Measurements from ENCODE around the gene KCNMB2.
"Not testable (repeated sequence)": the region's sequence is repeated elsewhere in the genome, so short reads cannot be mapped to it uniquely, and the experiment has no call there.

KCNMB2 gene

GRCh38 chr3:178520451-178520850 is 15.8 kb upstream of the KCNMB2 start:
- FAIRE-seq = no peak

DNA sequence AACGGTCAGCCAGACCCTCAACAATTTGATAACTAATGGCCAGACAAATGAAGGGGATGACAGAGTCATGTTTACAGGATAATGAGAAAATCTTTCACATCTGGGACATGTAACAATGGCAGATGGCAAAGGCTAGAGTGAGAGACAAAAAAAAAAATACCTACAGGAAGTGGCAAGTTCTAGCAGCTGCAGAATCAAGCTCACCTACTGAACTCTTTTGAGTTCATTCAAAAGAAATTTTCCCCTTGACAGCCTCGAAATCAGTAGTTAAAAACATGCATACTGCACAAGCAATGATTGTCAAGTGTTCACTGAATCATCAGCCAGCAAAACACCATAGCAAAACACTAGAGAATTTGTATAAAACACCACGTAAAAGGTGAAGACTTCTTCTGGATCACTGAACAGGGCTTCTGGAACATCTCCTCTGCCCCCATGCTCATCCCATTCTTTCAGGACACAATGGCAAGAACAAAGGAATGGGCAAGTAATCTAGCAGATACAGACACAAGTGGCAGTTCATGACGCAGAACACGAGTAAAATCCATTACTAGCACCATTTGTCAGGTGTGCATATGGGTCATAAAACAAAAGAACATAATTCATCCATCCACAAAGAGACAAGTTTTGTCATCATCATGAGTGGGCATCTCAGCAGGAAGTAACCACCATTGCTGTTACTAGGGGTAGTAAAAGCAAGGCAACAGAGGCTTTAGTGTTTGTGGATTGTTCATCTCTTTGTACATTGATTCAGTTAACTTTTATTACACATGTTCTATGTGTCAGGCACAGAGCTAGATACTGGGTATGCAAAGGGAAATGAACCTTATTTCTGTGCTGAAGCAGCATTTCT is 13.8 kb upstream of the KCNMB2 start:
- no peak for FAIRE-seq

GRCh38 chr3:178525251-178525650 is 11.0 kb upstream of the KCNMB2 start:
- no peak for FAIRE-seq

GRCh38 chr3:178526291-178526690 is 9.9 kb upstream of the KCNMB2 start:
- FAIRE-seq = no peak

GRCh38 chr3:178527981-178528380 is 8.3 kb upstream of the KCNMB2 start:
- no peak for FAIRE-seq

- no peak for FAIRE-seq
These were observed 6.5 kb upstream of the KCNMB2 start for GRCh38 chr3:178529606-178530225.

- no peak for FAIRE-seq
These were observed 3.8 kb upstream of the KCNMB2 start for GRCh38 chr3:178532476-178532875.

GRCh38 chr3:178537122-178537705 is 978 bp downstream of the KCNMB2 start:
- FAIRE-seq = no peak

- no peak for FAIRE-seq
These were observed 1.8 kb downstream of the KCNMB2 start for GRCh38 chr3:178538056-178538455.

- FAIRE-seq = no peak
These were observed 3.9 kb downstream of the KCNMB2 start for GRCh38 chr3:178540184-178540583.

DNA sequence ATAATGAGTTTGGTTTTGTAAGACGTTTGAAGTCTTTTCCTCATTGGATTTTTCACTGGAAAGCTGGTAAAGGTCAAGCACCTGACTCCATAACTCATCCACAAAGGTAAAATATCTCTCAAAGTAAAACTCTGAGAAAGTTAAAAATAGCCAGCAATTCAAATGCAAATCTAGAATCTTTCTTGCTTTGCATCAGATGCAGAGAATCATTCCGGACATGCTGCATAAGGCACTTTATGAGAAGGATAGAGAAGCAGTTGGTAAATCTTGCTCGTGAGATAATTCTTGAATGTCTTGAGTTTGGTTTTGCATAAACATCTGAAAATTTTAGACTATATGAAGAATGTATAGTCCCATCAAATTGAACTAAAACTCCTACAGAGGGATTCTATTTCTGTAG is 9.1 kb downstream of the KCNMB2 start:
- FAIRE-seq = no peak

- FAIRE-seq = no peak
These were observed 9.8 kb downstream of the KCNMB2 start for GRCh38 chr3:178546079-178546478.

DNA sequence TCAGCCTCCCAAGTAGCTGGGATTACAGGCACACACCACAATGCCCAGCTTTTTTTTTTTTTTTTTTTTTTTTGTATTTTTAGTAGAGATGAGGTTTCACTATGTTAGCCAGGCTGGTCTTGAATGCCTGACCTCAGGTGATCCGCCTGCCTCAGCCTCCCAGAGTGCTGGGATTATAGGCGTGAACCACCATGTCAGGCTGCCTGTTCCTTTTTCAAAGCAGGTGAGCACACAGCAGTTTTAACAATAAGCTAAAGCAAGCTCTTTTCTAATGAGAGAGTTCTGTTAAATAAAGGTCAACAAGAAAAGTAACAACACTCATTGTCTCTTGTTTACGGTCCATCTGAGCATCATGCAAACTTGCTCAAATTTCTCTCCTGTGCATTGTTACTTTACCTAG is 13.2 kb downstream of the KCNMB2 start:
- FAIRE-seq = not testable (repeated sequence)

DNA sequence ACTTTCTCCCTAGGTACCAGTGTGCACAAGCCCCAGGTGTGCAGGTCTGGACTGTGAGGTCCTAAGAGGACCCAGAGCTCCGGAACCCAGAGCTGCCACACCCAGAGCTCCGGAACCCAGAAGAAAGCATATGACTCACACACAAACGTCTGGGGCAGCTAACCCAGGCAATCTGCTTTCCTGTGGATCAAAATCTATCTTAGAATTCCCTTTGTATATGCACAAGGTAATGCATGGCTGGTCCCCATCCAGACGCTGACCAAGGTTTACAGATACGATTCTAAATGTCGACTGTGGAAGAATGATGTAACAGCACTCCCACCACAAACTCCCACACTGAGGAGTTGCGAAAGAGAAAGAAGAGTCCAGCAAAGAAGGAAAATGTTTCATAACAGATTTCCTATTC is 15.7 kb downstream of the KCNMB2 start:
- FAIRE-seq = no peak

DNA sequence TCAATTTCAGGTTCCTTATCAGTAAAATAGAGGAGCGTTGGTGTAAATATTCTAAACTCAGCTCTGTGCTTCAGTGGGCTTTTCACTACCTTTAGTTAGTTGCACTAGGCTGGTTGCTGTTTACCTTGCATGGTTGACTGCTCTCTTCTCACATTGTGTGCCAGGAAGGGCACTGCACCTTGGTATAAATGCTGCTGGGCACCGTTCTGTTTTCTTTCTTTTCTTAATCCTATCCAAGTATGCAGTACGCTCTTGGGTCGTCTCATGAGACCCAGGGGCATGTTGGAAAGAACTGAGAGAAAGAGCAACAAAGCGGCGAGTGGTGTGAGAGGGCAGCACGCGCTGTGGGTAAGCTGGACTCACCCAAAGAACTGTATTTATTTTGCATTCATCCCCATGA is 22.4 kb downstream of the KCNMB2 start:
- FAIRE-seq = no peak

GRCh38 chr3:178560759-178561158 is 24.5 kb downstream of the KCNMB2 start:
- FAIRE-seq = no peak

DNA sequence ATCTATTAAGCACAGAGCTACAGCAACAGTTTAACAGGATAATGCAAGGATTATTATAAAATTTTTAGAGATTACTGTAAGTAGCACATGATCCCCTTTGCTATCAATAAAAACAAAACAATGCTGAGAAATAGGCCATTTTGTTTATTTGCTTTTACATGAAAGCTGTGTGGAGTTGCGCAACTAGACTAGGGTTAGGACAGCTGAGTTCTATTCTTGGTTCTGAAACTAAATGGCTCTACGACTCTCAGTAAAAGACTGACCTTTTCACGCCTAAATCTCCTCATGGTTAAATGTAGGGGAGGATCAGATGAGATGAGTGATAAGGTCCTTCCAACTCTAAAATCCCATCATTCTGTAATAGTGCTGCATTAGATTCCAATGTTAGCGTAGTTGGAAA is 25.0 kb downstream of the KCNMB2 start:
- no peak for FAIRE-seq

DNA sequence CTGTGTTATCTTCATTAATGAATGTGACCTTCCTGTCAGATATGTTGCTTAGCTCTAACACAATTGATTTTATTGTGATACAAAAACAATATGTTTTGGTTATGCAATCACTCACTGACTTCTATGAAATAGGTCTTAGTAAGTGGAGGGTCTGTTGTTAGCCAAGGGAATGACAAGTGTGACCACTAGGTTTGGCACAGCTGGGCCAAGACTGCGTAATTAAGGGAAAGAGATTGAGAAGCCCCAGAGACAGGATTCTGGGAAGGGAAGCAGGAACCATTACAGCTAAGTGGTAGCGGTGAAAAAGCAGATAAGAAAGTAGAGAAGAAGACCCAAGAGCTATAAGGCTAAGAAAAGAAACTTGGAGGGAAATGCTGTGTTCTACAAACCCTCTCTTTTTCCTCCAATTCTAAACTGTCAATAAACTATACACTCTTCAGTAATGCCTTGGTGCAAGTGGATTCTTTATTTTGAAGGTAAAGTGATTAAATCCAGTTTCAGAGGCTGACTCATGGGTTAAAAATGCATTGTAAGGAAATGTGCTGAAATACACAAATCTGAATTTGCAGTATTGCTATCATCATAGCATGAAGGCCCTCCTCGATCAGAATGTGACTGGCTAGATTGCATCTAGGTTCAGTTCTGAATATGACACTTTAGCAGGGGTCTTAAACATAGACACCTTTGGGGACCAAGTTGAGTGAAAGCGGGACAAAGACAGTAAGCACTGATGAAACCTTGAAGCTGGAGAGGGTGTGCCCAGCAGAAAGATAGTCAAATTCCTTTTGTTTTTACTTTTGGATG is 26.1 kb downstream of the KCNMB2 start:
- FAIRE-seq = no peak

- no peak for FAIRE-seq
These were observed 26.7 kb downstream of the KCNMB2 start for GRCh38 chr3:178562947-178563232.

GRCh38 chr3:178567611-178568010 is 31.4 kb downstream of the KCNMB2 start:
- no peak for FAIRE-seq

DNA sequence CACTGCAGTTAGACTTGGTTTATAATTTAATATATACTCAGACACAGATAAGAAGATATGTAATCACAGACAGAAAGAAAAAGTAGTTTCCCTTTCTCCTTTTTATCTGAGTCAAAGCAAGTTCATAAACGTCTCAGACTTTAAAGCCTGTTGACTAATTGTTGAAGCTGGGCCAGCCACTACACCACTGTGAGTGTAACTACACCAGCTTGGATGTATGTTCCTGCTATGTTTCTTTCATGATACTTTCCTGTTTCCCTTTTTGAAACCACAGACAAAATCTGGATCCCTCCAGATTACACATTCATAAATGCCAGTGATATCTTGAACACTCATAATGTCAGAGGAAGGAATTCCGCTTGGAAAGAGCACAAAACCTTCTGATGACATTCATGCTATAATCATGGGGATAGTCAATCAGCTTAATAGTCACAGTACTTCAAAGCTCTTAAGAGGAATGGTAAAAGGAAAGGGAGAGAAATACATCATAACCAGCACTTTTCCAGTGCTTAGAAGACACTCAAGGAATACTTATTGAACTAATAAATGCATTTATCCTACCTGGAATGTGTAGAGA is 32.0 kb downstream of the KCNMB2 start:
- FAIRE-seq = no peak

DNA sequence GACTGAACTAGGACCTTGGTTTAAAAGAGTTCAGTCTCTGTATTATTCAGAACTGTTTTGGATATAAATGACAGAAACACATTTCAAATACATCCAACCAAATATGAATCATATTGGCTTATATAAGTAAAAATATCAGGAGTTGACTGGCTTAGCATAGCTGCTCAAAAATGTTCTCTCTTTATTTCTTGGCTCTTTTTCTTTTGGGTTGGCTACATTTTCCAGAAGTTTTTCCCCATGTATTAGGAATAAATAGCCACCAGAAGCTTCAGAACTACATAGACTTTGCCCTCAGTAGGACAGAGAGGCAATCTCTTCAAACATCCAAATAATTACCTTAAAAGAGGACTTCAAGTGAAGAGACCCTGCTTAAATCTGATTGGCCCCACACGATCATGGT is 32.7 kb downstream of the KCNMB2 start:
- FAIRE-seq = no peak

DNA sequence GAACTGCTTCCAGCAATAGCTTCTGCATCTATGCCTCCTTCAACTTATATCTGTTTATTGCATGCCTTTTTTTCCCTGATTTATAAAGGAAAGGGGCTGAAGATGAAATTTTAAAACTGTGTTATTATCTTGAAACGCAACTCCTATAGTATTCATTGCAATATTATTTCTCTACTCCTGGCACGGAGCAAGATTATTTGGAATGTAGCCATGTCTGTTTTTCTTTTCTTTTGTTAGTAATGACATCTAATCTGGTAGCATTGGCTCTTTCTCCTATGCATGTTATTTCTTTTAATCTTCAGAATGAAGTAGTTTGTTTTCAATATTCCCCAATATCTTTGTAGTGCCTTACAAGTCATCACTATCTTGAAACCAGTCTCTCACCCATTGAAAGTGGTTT is 33.6 kb downstream of the KCNMB2 start:
- FAIRE-seq = no peak
